Measurements from ENCODE around the gene LMX1A. TPM values are rescaled to one million over a fixed set of nuclear protein-coding genes. Genes with fewer than 3 reads are reported as not detected.

LMX1A gene
- total RNA-seq, 1 donor from 2014 or later, result not detected

DNA sequence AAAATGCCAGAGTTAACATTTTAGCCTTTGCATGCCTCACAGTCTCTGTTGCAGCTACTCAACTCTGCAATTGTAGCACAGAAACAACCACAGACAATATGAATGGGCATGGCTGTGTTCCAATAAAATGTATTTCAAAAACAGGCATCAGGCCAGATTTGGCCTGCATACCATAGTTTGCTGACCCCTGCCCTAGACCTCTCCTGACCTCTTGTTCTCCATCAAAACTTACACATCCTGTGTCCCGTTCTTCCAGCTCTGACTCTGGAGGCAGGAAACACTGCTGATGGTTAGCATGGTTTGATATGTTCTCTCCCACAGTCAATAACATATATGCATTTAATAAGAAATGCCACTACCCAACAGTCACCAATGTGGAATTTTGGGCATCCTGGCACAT lies 138.6 kb downstream of the LMX1A start:
- Mint-ChIP-seq H3K27me3 (ENCODE audit: low read depth) (peaks cover 5% of the 10 kb centered on the region), H3K4me1 (peaks cover 26% of the 10 kb centered on the region), H3K9me3 (no peaks in the 10 kb centered on the region), H3K4me3 (no peak overlapping the region), H3K27ac (ENCODE audit: unreplicated experiment) (no peak overlapping the region), H3K36me3 (ENCODE audit: low read depth) (no peaks in the 10 kb centered on the region)
- TF ChIP-seq, protein P1, sequence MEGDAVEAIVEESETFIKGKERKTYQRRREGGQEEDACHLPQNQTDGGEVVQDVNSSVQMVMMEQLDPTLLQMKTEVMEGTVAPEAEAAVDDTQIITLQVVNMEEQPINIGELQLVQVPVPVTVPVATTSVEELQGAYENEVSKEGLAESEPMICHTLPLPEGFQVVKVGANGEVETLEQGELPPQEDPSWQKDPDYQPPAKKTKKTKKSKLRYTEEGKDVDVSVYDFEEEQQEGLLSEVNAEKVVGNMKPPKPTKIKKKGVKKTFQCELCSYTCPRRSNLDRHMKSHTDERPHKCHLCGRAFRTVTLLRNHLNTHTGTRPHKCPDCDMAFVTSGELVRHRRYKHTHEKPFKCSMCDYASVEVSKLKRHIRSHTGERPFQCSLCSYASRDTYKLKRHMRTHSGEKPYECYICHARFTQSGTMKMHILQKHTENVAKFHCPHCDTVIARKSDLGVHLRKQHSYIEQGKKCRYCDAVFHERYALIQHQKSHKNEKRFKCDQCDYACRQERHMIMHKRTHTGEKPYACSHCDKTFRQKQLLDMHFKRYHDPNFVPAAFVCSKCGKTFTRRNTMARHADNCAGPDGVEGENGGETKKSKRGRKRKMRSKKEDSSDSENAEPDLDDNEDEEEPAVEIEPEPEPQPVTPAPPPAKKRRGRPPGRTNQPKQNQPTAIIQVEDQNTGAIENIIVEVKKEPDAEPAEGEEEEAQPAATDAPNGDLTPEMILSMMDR (conservative IDR thresholded peaks at IDR 0.05), result no peak
- DNase-seq (ENCODE audit: low read depth, low spot score), result no peak

DNA sequence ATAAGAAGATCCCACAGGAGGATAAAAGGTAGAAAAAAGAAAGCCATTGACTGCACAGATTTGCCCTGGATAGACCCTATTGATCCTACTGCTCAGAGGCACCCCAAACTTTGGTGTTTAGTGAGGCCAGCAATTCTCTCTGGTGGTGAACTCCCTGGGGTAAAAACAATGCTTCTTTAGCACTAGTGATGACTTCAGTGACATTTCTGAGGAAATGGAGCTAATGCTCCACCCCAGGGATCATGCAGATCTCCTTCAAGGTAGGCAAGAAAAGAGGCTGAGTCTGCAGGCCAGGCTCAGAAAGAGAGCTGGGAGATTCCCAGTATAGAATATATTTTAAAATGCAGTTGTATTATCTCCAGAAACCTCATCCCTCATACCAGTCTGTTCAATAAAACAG lies 140.3 kb downstream of the LMX1A start:
- DNase-seq (ENCODE audit: low read depth, low spot score), result no peak
- no peaks in the 10 kb centered on the region for H3K9me3 Mint-ChIP-seq
- H3K27ac Mint-ChIP-seq (ENCODE audit: unreplicated experiment), result no peak overlapping the region
- peaks cover 20% of the 10 kb centered on the region for H3K4me1 Mint-ChIP-seq
- peaks cover 6% of the 10 kb centered on the region for H3K27me3 Mint-ChIP-seq (ENCODE audit: low read depth)
- H3K36me3 Mint-ChIP-seq (ENCODE audit: low read depth), result no peaks in the 10 kb centered on the region
- TF ChIP-seq, protein P1 (conservative IDR thresholded peaks at IDR 0.05), result no peak
- no peak overlapping the region for H3K4me3 Mint-ChIP-seq

DNA sequence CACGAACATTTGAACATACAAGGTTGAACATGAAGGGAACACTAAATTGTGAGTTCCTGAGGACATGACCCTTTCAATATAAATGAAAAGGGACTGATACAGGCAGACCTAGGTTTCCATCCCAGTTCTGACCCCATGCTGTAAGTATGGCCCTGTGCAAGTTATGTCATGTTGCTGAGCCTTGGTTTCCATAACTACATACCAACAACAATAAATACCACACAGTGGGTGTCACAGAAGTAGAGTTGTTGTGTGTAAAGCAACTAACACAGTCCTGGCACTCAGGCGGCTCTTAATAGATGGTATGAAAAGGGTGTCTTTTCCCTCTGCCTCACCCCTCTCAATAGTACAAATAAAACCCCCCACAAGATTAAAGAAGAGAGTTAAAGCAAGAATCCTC lies 140.8 kb downstream of the LMX1A start:
- peaks cover 16% of the 10 kb centered on the region for H3K4me1 Mint-ChIP-seq
- H3K4me3 Mint-ChIP-seq, result no peak overlapping the region
- H3K27ac Mint-ChIP-seq (ENCODE audit: unreplicated experiment), result no peak overlapping the region
- DNase-seq (ENCODE audit: low read depth, low spot score), result no peak
- no peaks in the 10 kb centered on the region for H3K36me3 Mint-ChIP-seq (ENCODE audit: low read depth)
- TF ChIP-seq, protein P1 (conservative IDR thresholded peaks at IDR 0.05), result no peak
- H3K9me3 Mint-ChIP-seq, result no peaks in the 10 kb centered on the region
- H3K27me3 Mint-ChIP-seq (ENCODE audit: low read depth), result peaks cover 6% of the 10 kb centered on the region

DNA sequence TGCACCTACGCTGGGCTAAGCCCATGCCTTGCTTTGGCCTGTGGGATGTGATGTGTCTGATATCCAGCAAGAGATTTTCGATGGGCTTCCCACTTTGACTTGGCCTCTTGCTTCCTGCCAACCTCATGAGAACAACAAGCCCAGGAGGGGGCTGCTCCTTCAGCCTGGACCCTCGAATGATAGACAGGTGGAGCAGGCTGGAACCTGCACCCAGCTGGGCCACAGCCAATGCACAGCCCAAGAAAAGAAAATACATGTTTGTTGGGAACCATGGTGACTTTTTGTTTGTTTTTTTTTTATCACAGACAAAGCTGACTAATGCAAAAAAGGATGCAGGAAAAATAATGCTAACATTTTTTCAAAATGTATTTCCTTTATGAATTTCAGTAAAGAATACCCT lies 144.3 kb downstream of the LMX1A start:
- no peak overlapping the region for H3K4me3 Mint-ChIP-seq
- H3K9me3 Mint-ChIP-seq, result no peaks in the 10 kb centered on the region
- no peaks in the 10 kb centered on the region for H3K36me3 Mint-ChIP-seq (ENCODE audit: low read depth)
- peaks cover 5% of the 10 kb centered on the region for H3K4me1 Mint-ChIP-seq
- no peak for DNase-seq (ENCODE audit: low read depth, low spot score)
- peaks cover 3% of the 10 kb centered on the region for H3K27me3 Mint-ChIP-seq (ENCODE audit: low read depth)
- no peak overlapping the region for H3K27ac Mint-ChIP-seq (ENCODE audit: unreplicated experiment)
- TF ChIP-seq, protein P1 (conservative IDR thresholded peaks at IDR 0.05), result no peak

DNA sequence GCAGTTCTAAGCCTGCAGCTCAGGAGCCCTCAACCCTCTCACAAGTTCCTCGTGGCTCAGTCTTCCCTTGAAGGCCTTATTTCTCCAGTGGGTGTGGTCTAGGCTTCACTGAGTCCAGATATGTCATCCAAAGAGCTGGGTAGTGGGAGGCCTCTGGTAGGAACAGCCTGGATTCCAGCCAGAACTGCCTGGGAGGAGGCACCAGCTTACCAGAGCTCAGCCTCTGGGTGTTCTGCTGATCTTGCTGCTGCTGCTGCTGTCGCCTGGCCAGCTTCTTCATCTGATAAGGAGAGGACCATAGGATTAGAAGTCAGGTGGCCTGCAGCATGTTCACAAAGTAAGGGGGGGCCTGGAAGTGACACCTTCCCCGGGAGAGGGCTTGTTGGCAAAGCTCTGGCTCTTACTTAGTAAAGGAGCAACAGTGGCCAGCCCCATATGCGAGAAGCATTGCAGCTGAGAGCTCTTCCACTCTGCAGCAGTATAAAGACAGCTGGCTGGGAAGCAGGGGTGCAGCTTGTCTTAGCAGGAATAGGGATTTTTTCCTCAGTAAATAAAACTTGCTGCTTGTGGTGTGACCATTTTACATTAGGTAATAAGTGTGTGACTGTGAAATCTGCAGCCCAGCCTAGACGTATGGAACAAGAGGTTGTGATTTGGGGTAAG lies 148.5 kb downstream of the LMX1A start:
- Mint-ChIP-seq H3K4me1 (no peaks in the 10 kb centered on the region), H3K4me3 (no peak overlapping the region), H3K27ac (ENCODE audit: unreplicated experiment) (no peak overlapping the region), H3K36me3 (ENCODE audit: low read depth) (no peaks in the 10 kb centered on the region), H3K27me3 (ENCODE audit: low read depth) (peaks cover 3% of the 10 kb centered on the region), H3K9me3 (no peaks in the 10 kb centered on the region)
- no peak for DNase-seq (ENCODE audit: low read depth, low spot score)
- TF ChIP-seq, protein P1 (conservative IDR thresholded peaks at IDR 0.05), result no peak
